Measurements from ENCODE around the gene MPDU1. TPM values are rescaled to one million over a fixed set of nuclear protein-coding genes. Genes with fewer than 3 reads are reported as not detected.

The MPDU1 gene
- polyA plus RNA-seq, 1 experiment, result 174 TPM

DNA sequence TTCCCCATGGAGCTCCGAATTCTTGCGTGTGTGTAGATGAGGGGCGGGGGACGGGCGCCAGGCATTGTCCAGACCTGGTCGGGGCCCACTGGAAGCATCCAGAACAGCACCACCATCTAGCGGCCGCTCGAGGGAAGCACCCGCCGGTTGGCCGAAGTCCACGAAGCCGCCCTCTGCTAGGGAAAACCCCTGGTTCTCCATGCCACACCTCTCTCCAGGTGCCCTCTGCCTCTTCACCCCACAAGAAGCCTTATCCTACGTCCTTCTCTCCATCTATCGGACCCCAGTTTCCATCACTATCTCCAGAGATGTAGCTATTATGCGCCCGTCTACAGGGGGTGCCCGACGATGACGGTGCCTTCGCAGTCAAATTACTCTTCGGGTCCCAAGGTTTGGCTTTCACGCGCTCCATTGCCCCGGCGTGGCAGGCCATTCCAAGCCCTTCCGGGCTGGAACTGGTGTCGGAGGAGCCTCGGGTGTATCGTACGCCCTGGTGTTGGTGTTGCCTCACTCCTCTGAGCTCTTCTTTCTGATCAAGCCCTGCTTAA, 22.6 kb upstream of the MPDU1 start:
- H3K27me3 ChIP-seq (ENCODE audit: control insufficient read depth, insufficient read depth, low read length), result no peaks in the 10 kb centered on the region
- TF ChIP-seq, protein P1, sequence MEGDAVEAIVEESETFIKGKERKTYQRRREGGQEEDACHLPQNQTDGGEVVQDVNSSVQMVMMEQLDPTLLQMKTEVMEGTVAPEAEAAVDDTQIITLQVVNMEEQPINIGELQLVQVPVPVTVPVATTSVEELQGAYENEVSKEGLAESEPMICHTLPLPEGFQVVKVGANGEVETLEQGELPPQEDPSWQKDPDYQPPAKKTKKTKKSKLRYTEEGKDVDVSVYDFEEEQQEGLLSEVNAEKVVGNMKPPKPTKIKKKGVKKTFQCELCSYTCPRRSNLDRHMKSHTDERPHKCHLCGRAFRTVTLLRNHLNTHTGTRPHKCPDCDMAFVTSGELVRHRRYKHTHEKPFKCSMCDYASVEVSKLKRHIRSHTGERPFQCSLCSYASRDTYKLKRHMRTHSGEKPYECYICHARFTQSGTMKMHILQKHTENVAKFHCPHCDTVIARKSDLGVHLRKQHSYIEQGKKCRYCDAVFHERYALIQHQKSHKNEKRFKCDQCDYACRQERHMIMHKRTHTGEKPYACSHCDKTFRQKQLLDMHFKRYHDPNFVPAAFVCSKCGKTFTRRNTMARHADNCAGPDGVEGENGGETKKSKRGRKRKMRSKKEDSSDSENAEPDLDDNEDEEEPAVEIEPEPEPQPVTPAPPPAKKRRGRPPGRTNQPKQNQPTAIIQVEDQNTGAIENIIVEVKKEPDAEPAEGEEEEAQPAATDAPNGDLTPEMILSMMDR (IDR thresholded peaks at IDR 0.05; ENCODE audit: insufficient read depth, low read depth, low read length), result peak; percentile 92
- POLR2A ChIA-PET, result interaction anchor here (0.6 to 1.1 kb wide), 8 partner anchors 13 to 273 kb away, joined by 3 to 5 read pairs (median 3); partner anchors contain the start of genes NEURL4 and SPEM2
- no peak for DNase-seq (ENCODE audit: low read depth)
- peaks cover 13% of the 10 kb centered on the region for H3K36me3 ChIP-seq (ENCODE audit: control insufficient read depth, insufficient read depth, low read length)
- peak overlapping the region; percentile 85 for H3K4me3 ChIP-seq (ENCODE audit: low read depth, low read length)
- CTCF ChIA-PET, result interaction anchor here (0.6 to 3.7 kb wide), 60 partner anchors 9 to 515 kb away, joined by 3 to 95 read pairs (median 4); partner anchors contain the start of genes MPDU1, SAT2, SPEM1 and TMEM102

DNA sequence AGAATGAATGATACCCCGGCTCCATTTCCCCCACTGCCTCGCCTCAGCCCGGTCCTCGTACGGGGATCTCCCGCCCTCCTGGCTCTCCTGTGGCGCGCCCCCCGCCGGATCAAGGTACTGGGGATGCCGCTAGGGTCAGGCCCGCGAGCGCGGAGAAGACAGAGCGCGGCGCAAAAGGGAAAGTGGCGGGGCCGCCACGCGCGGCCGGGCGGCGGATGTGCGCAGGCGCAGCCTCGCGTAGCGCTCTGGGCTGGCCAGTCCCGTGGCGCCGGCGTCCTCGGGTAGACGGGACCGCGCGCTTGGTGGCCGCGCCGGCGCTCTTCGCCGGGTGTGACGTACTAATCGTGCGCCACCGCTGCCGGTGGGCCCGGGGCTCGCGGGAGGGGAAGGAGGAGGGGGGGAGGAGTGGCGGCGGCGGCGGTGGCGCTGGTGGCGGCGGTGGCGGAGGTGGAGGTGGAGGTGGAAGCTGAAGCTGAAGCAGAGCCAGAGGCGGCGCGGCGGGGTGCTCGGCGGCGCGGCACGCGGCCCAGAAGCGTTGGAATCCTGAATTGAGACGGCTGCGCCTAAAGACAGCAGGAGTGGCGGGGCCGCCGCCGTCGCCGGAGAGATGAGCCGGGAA, 22.0 kb upstream of the MPDU1 start, which contains the start of gene SENP3:
Gene SENP3 (plus strand): TSS at position 331 of the 619 bp plus-strand sequence. CDS start 1,158 bp downstream, outside the sequence.
- Histone ChIP-seq H3K27me3 (ENCODE audit: control insufficient read depth, insufficient read depth, low read length) (no peaks in the 10 kb centered on the region), H3K36me3 (ENCODE audit: control insufficient read depth, insufficient read depth, low read length) (peaks cover 13% of the 10 kb centered on the region), H3K4me3 (ENCODE audit: low read depth, low read length) (peak within 1 kb of the TSS; percentile 85)
- POLR2A ChIA-PET, result interaction anchor here (0.6 to 1.1 kb wide), 2 partner anchors 13 to 232 kb away, joined by 3 read pairs; partner anchors contain the start of gene NEURL4
- CTCF ChIA-PET, result interaction anchor here (0.8 to 3.7 kb wide), 29 partner anchors 9 to 516 kb away, joined by 3 to 95 read pairs (median 7); partner anchors contain the start of genes MPDU1, SAT2, TMEM102 and TMEM256
- no peak for DNase-seq (ENCODE audit: low read depth)
- TF ChIP-seq, protein P1 (IDR thresholded peaks at IDR 0.05; ENCODE audit: insufficient read depth, low read depth, low read length), result no peak

DNA sequence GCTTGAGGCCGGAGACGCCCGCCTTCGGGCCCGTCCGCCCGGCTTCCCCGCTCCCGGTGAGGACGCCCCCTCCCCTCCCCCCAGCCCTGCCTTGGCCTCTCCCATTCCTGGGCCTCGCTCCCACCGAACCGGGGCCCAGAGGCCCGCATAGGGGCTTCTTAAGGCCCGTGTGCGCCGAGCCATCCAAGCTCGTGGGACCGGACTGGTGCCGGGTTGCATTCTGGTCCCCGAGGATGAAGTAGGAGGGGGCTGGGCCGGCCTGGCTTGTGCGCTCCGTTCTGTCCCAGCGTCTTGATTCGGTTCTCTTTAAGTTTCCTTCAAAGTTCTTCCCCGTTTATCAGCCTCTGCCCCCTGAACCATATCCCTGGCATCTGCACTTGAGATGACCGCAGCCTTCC, 21.4 kb upstream of the MPDU1 start:
- no peaks in the 10 kb centered on the region for H3K27me3 ChIP-seq (ENCODE audit: control insufficient read depth, insufficient read depth, low read length)
- no peak for DNase-seq (ENCODE audit: low read depth)
- TF ChIP-seq, protein P1 (IDR thresholded peaks at IDR 0.05; ENCODE audit: insufficient read depth, low read depth, low read length), result no peak
- H3K4me3 ChIP-seq (ENCODE audit: low read depth, low read length), result peak overlapping the region; percentile 85
- ChIA-PET CTCF (interaction anchor here (0.8 to 3.7 kb wide), 6 partner anchors 8 to 212 kb away, joined by 3 to 95 read pairs (median 16); partner anchors contain the start of genes SAT2 and TMEM102), POLR2A (no interaction called here)
- H3K36me3 ChIP-seq (ENCODE audit: control insufficient read depth, insufficient read depth, low read length), result peaks cover 13% of the 10 kb centered on the region

DNA sequence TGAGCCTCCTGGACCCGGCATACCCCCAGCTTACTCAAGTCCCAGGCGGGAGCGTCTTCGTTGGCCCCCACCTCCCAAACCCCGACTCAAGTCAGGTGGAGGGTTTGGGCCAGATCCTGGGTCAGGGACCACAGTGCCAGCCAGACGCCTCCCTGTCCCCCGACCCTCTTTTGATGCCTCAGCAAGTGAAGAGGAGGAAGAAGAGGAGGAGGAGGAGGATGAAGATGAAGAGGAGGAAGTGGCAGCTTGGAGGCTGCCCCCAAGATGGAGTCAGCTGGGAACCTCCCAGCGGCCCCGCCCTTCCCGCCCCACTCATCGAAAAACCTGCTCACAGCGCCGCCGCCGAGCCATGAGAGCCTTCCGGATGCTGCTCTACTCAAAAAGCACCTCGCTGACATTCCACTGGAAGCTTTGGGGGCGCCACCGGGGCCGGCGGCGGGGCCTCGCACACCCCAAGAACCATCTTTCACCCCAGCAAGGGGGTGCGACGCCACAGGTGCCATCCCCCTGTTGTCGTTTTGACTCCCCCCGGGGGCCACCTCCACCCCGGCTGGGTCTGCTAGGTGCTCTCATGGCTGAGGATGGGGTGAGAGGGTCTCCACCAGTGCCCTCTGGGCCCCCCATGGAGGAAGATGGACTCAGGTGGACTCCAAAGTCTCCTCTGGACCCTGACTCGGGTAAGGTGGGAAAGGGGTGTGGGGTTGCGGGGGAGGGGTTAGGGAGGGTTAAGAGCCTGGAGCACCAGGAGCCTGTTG, 20.4 kb upstream of the MPDU1 start:
- TF ChIP-seq, protein P1 (IDR thresholded peaks at IDR 0.05; ENCODE audit: insufficient read depth, low read depth, low read length), result no peak
- POLR2A ChIA-PET, result no interaction called here
- Histone ChIP-seq H3K36me3 (ENCODE audit: control insufficient read depth, insufficient read depth, low read length) (peaks cover 14% of the 10 kb centered on the region), H3K27me3 (ENCODE audit: control insufficient read depth, insufficient read depth, low read length) (no peaks in the 10 kb centered on the region), H3K4me3 (ENCODE audit: low read depth, low read length) (peak overlapping the region; percentile 85)
- CTCF ChIA-PET, result no interaction called here
- no peak for DNase-seq (ENCODE audit: low read depth)
